Heart right ventricle (tissue), 16 donors: ENCODE results near the gene EIF3L. TPM values are rescaled to one million over a fixed set of nuclear protein-coding genes. Genes with fewer than 3 reads are reported as not detected.

Source experiments
- ATAC-seq, 8 donors: fragments of 200-7000 bp; cut with Tn5 transposase; one replicate each; pipeline ENCODE4 v1.9.1; 2020; ENCODE audit warnings: mild to moderate bottlenecking in 8 of 8, moderate library complexity in 8 of 8, moderate number of reproducible peaks in 1 of 8
- DNase-seq, 2 donors: peaks; one replicate each; pipeline ENCODE4 v3.0.0-alpha.2; 2020
- H3K27ac ChIP-seq, 10 donors: fragments of 200-600 bp; sonication (generic) in 2 of 10; one replicate each; pipeline versions ENCODE4 v1.5.0 to v1.8.0; 2020 to 2022; ENCODE audit warnings: mild to moderate bottlenecking in 3 of 10
- H3K27me3 ChIP-seq, 7 donors: fragments of 200-600 bp; one replicate each; pipeline ENCODE4 v1.8.0; 2021 to 2022; ENCODE audit warnings: mild to moderate bottlenecking in 2 of 7
- H3K36me3 ChIP-seq, 9 donors: fragments of 200-600 bp; sonication (generic) in 1 of 9; one replicate each; pipeline versions ENCODE4 v1.5.0 to v1.8.0; 2020 to 2022; ENCODE audit warnings: mild to moderate bottlenecking in 2 of 9
- H3K4me1 ChIP-seq, 9 donors: fragments of 200-600 bp; sonication (generic) in 1 of 9; one replicate each; pipeline versions ENCODE4 v1.5.0 to v1.8.0; 2020 to 2022; ENCODE audit warnings: mild to moderate bottlenecking in 4 of 9
- H3K4me3 ChIP-seq, 10 donors: fragments of 200-600 bp; sonication (generic) in 2 of 10; one replicate each; pipeline versions ENCODE4 v1.5.0 to v1.8.0; 2020 to 2022; ENCODE audit warnings: mild to moderate bottlenecking in 7 of 10, moderate library complexity in 2 of 10
- H3K9me3 ChIP-seq, 11 donors: fragments of 200-600 bp in 10 of 11; sonication (generic) in 2 of 11; one replicate each; pipeline versions ENCODE4 v1.5.0 to v1.8.0; 2013 to 2022; ENCODE audit warnings: mild to moderate bottlenecking in 2 of 11, control low read depth in 1 of 11, moderate library complexity in 1 of 11
- WGBS, 2 donors: extraction: QIAGEN DNeasy Blood & Tissue Kit; methylation state at CpG; one replicate each; pipeline ENCODE4 v1.1.7; 2013; ENCODE audit warnings: inconsistent platforms in 1 of 2; 5-methylcytosine and 5-hydroxymethylcytosine counted together
- intact Hi-C, 10 donors: fragments of 100-400 bp; cut with DNase I; formaldehyde crosslinking; loops; one replicate each; pipeline versions ENCODE4 v1.11.1 to v1.14.2; 2022
- polyA plus RNA-seq, 2 donors: library from polyadenylated mRNA; stranded (reverse); fragments of 200-250 nt; gene quantifications; one replicate each; pipeline ENCODE4 v1.2.3, GENCODE V29; 2013
- total RNA-seq, 10 donors: library from RNA; stranded (reverse); fragmentation: NEBNext Ultra II Directional in 3 of 10; extraction: Animal tissue kit (Norgen Biotek cat#: 25700) in 3 of 10; gene quantifications; one replicate each; pipeline versions ENCODE4 v1.2.1 to v1.2.4, GENCODE V29; 2021 to 2023
- TF ChIP-seq, protein P1 (sequence below), 9 donors: fragments of 200-600 bp; sonication (generic) in 2 of 9; IDR thresholded peaks; one replicate each; pipeline versions ENCODE4 v1.5.0 to v1.8.0; 2021 to 2022; ENCODE audit warnings: antibody characterized with exemption in 9 of 9, mild to moderate bottlenecking in 5 of 9, moderate library complexity in 1 of 9
- donor health status: Arrhythmogenic right ventricular cardiomyopathy.
- donor health status: ischemic (EF 13 %, LVEDD 7.1; RV severe dilation, severe dysfunction).
- donor health status: healthy with polysubstance abuse.
- donor health status: DM: no; HTN: yes; CAD: no.
- donor health status: DM: no; HTN: no; CAD: no.
- donor health status: ischemic (EF 25% LVEDD 6.9; RV normal size, moderate dysfunction).
- donor health status: ischemic (EF 25% LVEDD 5.7; RV mildly dilated, moderate dysfunction).
- donor health status: healthy.
- donor health status: DM: yes; HTN: yes; CAD: no.
- donor health status: Ischemic cardiomyopathy.
- donor health status: ischemic (EF 35%, LVEDD 5.7; RV mildly dilated, moderate dysfunction).
- donor health status: nonischemic (EF 11% LVEDD 7.7; RV severe dilation, severe dysfunction).
- donor health status: DM: yes; HTN: yes; CAD: no.
- donor health status: PGD.
- donor health status: ischemic (EF 29% LVEDD 5.4; RV normal size, mild dysfunction).
- donor health status: nonischemic (EF 23%, LVEDD 6.1; RV moderate dilation, normal function).

EIF3L gene
- total and polyA plus RNA-seq, 12 donors: 135 to 489 (median 428) TPM

DNA sequence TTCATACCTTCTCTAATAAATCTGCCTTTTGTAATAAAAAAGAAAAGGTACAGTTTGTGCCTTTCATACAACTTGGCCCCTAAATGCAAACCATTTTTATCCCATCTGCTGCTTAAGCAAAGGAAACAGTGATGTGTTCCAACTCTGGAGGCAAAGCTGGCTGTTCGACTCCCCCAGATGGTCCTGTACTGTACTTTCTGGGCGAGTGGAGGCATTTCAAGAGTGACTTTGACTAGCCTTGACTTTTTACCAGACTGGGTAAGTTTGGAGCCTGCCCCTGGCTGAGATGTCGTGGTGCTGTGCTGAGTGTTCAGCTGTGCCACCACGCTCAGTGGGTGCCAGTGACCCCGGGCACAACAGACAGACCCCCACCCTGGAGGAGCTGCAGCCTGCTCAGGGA, 67.1 kb downstream of the EIF3L start:
- peaks cover 0 to 58% (median 23%) of the 10 kb centered on the region in 9 donors for H3K4me1 ChIP-seq
- WGBS, 2 donors: 85 to 90% methylated on average over 5 of the region's 5 CpGs
- ATAC-seq: no peak
- peaks cover 0 to 95% (median 25%) of the 10 kb centered on the region in 9 donors for H3K36me3 ChIP-seq
- H3K27ac ChIP-seq: no peak overlapping the region
- TF ChIP-seq, protein P1, sequence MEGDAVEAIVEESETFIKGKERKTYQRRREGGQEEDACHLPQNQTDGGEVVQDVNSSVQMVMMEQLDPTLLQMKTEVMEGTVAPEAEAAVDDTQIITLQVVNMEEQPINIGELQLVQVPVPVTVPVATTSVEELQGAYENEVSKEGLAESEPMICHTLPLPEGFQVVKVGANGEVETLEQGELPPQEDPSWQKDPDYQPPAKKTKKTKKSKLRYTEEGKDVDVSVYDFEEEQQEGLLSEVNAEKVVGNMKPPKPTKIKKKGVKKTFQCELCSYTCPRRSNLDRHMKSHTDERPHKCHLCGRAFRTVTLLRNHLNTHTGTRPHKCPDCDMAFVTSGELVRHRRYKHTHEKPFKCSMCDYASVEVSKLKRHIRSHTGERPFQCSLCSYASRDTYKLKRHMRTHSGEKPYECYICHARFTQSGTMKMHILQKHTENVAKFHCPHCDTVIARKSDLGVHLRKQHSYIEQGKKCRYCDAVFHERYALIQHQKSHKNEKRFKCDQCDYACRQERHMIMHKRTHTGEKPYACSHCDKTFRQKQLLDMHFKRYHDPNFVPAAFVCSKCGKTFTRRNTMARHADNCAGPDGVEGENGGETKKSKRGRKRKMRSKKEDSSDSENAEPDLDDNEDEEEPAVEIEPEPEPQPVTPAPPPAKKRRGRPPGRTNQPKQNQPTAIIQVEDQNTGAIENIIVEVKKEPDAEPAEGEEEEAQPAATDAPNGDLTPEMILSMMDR (IDR thresholded peaks at IDR 0.05): no peak
- no peaks in the 10 kb centered on the region for H3K27me3 ChIP-seq
- no peak overlapping the region for H3K4me3 ChIP-seq
- DNase-seq: no peak
- H3K9me3 ChIP-seq: no peaks in the 10 kb centered on the region
- intact Hi-C loops: no loop called here

DNA sequence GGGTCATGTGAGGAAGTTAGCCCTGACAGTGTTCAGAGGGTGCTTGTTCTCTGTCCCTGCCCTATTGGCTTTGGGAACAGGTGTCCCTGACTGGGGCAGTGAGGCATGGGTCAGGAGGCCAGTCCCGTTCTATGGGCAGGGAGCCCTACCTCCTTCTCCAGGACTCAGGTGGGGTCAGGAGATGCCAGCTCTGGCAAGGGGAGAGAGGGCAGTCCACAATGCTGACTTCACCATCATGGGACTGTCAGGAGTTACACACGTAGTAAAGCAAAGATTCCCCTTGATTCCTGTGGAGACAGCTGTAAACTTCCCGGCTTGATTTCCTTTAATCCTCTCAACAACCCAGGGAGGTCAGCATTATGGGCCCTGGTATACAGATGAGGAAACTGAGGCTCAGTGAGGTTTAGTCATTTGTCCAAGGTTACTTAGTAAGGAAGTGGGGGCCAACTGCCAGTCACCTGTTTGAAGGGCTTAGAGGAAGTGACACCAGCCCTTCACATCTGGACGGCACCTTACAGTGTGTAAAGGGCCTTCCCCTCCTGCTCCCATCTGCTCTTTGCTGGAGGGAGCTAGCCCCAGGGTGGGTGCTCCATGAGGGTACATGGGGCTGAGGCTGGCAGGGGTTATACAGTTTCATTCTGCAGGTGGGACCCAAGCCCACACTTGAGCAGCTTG, 68.8 kb downstream of the EIF3L start:
- H3K27ac ChIP-seq: peak overlapping the region in 7 of 10 donors; percentile 8 to 71 (median 25)
- H3K9me3 ChIP-seq: no peaks in the 10 kb centered on the region
- intact Hi-C loops: no loop called here
- no peak for DNase-seq
- TF ChIP-seq, protein P1 (IDR thresholded peaks at IDR 0.05): no peak
- H3K27me3 ChIP-seq: no peaks in the 10 kb centered on the region
- ATAC-seq: peak in 3 of 8 donors; percentile 1 to 38 (median 8)
- H3K36me3 ChIP-seq: peaks cover 0 to 98% (median 31%) of the 10 kb centered on the region in 9 donors
- peaks cover 0 to 42% (median 19%) of the 10 kb centered on the region in 9 donors for H3K4me1 ChIP-seq
- no peak overlapping the region for H3K4me3 ChIP-seq
- WGBS, 2 donors: 71 to 77% methylated on average over 4 of the region's 4 CpGs

DNA sequence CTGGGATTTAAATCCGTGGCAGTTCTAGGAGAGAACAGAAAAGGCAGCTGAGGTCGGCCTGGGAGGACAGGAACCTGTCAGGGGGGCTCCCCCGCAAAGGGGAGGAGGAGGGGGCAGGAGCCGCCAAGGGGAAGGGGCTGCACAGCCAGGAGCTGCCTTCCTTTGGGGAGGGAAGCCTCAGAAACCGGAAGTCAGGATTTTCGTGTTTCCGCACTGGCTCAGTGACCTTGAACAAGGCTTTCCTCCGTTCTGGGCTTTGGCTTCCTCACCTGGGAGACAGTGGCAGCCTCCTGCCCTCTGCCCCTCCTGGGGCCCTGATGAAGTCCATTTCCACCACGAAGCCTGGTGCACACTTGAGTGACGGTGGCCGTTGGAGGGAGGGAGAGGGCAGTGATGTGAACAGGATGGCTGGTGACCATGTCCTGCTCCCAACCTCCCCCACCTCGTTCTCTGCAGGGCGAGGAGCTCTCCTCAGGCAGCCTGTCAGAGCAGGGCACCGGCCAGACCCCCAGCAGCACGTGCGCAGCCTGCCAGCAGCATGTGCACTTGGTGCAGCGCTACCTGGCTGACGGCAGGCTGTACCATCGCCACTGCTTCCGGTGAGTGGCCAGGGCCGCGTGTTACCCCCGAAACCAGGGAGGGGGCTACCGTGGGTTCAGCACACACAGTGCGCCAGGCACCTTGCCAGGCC, 69.5 kb downstream of the EIF3L start:
- TF ChIP-seq, protein P1 (IDR thresholded peaks at IDR 0.05): no peak
- peaks cover 0 to 37% (median 13%) of the 10 kb centered on the region in 9 donors for H3K4me1 ChIP-seq

DNA sequence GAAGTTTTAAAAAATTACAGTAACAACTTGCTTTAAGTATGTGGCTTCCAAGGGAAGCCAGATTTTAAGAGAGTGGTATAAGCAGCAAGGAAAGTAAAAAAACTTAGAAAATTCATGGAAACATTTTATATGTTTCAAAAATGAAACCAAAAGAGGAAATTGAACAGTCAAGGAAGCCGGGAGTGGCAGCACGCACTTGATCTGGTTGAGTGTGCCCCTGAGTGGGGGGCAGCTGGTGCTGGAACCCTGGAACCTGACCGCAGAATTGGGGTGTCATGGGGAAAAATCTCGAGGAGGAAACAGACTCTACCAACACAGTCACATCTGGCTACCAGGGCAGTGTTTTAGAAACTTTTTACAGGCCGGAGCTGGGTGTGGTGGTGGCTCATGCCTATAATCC, 70.9 kb downstream of the EIF3L start:
- TF ChIP-seq, protein P1 (IDR thresholded peaks at IDR 0.05): no peak
- 74 to 92% methylated on average over 5 of the region's 5 CpGs for WGBS, 2 donors
- ATAC-seq: no peak
- peak overlapping the region in 4 of 10 donors; percentile 1 to 64 (median 35) for H3K27ac ChIP-seq
- H3K4me1 ChIP-seq: peaks cover 0 to 28% (median 12%) of the 10 kb centered on the region in 9 donors
- intact Hi-C loops: no loop called here
- no peaks in the 10 kb centered on the region for H3K27me3 ChIP-seq
- H3K4me3 ChIP-seq: peak overlapping the region in 1 of 10 donors; percentile 1
- DNase-seq: no peak
- H3K36me3 ChIP-seq: peaks cover 0 to 98% (median 32%) of the 10 kb centered on the region in 9 donors
- no peaks in the 10 kb centered on the region for H3K9me3 ChIP-seq

More for the DNA sequence above, 69.5 kb downstream of the EIF3L start:
- peaks cover 0 to 98% (median 32%) of the 10 kb centered on the region in 9 donors for H3K36me3 ChIP-seq
- WGBS, 2 donors: 70 to 80% methylated on average over 25 of the region's 25 CpGs
- no peak overlapping the region for H3K4me3 ChIP-seq
- DNase-seq (no peak), ATAC-seq (peak; percentile 7 to 68 (median 43))
- intact Hi-C loops: no loop called here
- H3K27ac ChIP-seq: peak overlapping the region in 8 of 10 donors; percentile 8 to 71 (median 23)
- H3K27me3 ChIP-seq: no peaks in the 10 kb centered on the region
- H3K9me3 ChIP-seq: no peaks in the 10 kb centered on the region
